HL-60 (cell line): ENCODE measurements around the gene ZNF41.

Experiments
- CTCF ChIP-seq: IDR thresholded peaks from one replicate; pipeline ENCODE4 v1.5.1; 2011; ENCODE audit warnings: low read length, control low read depth, inconsistent platforms; ENCODE audit not compliant: insufficient read depth
- POLR2AphosphoS5 ChIP-seq: IDR thresholded peaks from 2 replicates; pipeline ENCODE4 v1.6.1; 2012; ENCODE audit warnings: low read depth
- REST ChIP-seq: IDR thresholded peaks from 2 replicates; pipeline ENCODE4 v1.6.1; 2012; ENCODE audit warnings: low read depth; ENCODE audit not compliant: insufficient replicate concordance

- no peak for TF ChIP-seq CTCF
- TF ChIP-seq POLR2AphosphoS5: no peak
- no peak for TF ChIP-seq REST
These were observed 18.4 kb upstream of the ZNF41 start for GRCh38 chrX:47501226-47502074.
